Measurements from ENCODE around the gene MRPL16. TPM values are rescaled to one million over a fixed set of nuclear protein-coding genes. Genes with fewer than 3 reads are reported as not detected.
A peak's percentile ranks its signal among the peaks of the same experiment; 100 is the strongest.

Gene MRPL16
- total and polyA plus RNA-seq, 8 donors = 17.0 to 36.6 (median 21.4) TPM

- no peak for FAIRE-seq
- DNase-seq = no peak
- TF ChIP-seq CTCF (IDR thresholded peaks at IDR 0.05) = no peak
- WGBS, 2 donors = 82 to 87% methylated on average over 4 of the region's 4 CpGs
- H3K4me3 ChIP-seq = no peak overlapping the region
- H3K27ac ChIP-seq = no peak overlapping the region
- H3K27me3 ChIP-seq = no peaks in the 10 kb centered on the region
- no peak for ATAC-seq
- peaks cover 0 to 19% (median 7%) of the 10 kb centered on the region in 3 donors for H3K4me1 ChIP-seq
- intact Hi-C loops (cut with DNase I) = no loop called here
- no peaks in the 10 kb centered on the region for H3K9me3 ChIP-seq
- no peaks in the 10 kb centered on the region for H3K36me3 ChIP-seq
Observed at GRCh38 chr11:59758401-59759037, 52.1 kb downstream of the MRPL16 start.

- WGBS, 2 donors = 32% methylated on average over 4 of the region's 4 CpGs
- Histone ChIP-seq H3K36me3 (no peaks in the 10 kb centered on the region), H3K4me3 (peak overlapping the region in 2 of 4 donors; percentile 90 to 94), H3K27ac (peak overlapping the region in 2 of 4 donors; percentile 91 to 95), H3K9me3 (no peaks in the 10 kb centered on the region), H3K27me3 (no peaks in the 10 kb centered on the region), H3K4me1 (peaks cover 0 to 18% (median 7%) of the 10 kb centered on the region in 3 donors)
- intact Hi-C loops (cut with DNase I) = no loop called here
- ATAC-seq (peak; percentile 15 to 50 (median 18)), DNase-seq (peak in 4 of 6 donors; percentile 29 to 44 (median 40)), FAIRE-seq (no peak)
- no peak for TF ChIP-seq CTCF (IDR thresholded peaks at IDR 0.05)
Observed at GRCh38 chr11:59756845-59757244, 53.7 kb downstream of the MRPL16 start.

- Histone ChIP-seq H3K4me1 (peaks cover 0 to 15% (median 7%) of the 10 kb centered on the region in 3 donors), H3K36me3 (no peaks in the 10 kb centered on the region), H3K9me3 (no peaks in the 10 kb centered on the region), H3K27ac (peak overlapping the region in 2 of 4 donors; percentile 91 to 95), H3K4me3 (peak overlapping the region in 2 of 4 donors; percentile 90 to 94), H3K27me3 (no peaks in the 10 kb centered on the region)
- DNase-seq (no peak), FAIRE-seq (no peak), ATAC-seq (no peak)
- no peak for TF ChIP-seq CTCF (IDR thresholded peaks at IDR 0.05)
- 22 to 32% methylated on average over 3 of the region's 3 CpGs for WGBS, 2 donors
- intact Hi-C loops (cut with DNase I) = no loop called here
Observed at GRCh38 chr11:59756558-59756840, 54.1 kb downstream of the MRPL16 start.

Other genes with a start within 250 kb of the MRPL16 start
- gene OSBP, start 195.0 kb downstream of the MRPL16 start, total RNA-seq = 10 to 100 TPM; 32.8 to 39.7 (median 35.8) TPM
- gene OSBP, start 195.0 kb downstream of the MRPL16 start, polyA plus RNA-seq = 10 to 100 TPM; 12.4 to 23.5 TPM
- gene PATL1, start 141.7 kb downstream of the MRPL16 start, total RNA-seq = 10 to 100 TPM in 2 of 6 donors, 1 to 10 TPM in 4; 6.5 to 12.9 (median 8.1) TPM
- 1 to 10 TPM; 4.5 to 6.8 TPM for gene PATL1, start 141.7 kb downstream of the MRPL16 start, polyA plus RNA-seq
- not detected for gene OR10V1, start 96.9 kb downstream of the MRPL16 start, total RNA-seq
- not detected for gene OR10V1, start 96.9 kb downstream of the MRPL16 start, polyA plus RNA-seq
- gene STX3, start 55.4 kb downstream of the MRPL16 start, total RNA-seq = 10 to 100 TPM; 12.1 to 21.5 (median 15.3) TPM
- 10 to 100 TPM; 12.9 to 20.5 TPM for gene STX3, start 55.4 kb downstream of the MRPL16 start, polyA plus RNA-seq
- 1 to 10 TPM in 1 of 6 donors, under 1 TPM in 2, not detected in 3; 0.55 to 2.1 (median 0.61) TPM for gene CBLIF, start 34.7 kb upstream of the MRPL16 start, total RNA-seq
- gene CBLIF, start 34.7 kb upstream of the MRPL16 start, polyA plus RNA-seq = under 1 TPM in 1 of 2 donors, not detected in 1; 0.05 TPM
- gene TCN1, start 55.7 kb upstream of the MRPL16 start, total RNA-seq = 10 to 100 TPM in 3 of 6 donors, 1 to 10 TPM in 3; 3.1 to 52.2 (median 9.6) TPM
- gene TCN1, start 55.7 kb upstream of the MRPL16 start, polyA plus RNA-seq = under 1 TPM; 0.11 to 0.80 TPM
- gene OOSP3, start 68.0 kb upstream of the MRPL16 start, total RNA-seq = not detected
- gene OOSP3, start 68.0 kb upstream of the MRPL16 start, polyA plus RNA-seq = not detected
- not detected for gene OOSP1, start 127.7 kb upstream of the MRPL16 start, total RNA-seq
- gene OOSP1, start 127.7 kb upstream of the MRPL16 start, polyA plus RNA-seq = not detected
- gene OOSP4A, start 153.3 kb upstream of the MRPL16 start, total RNA-seq = not detected
- gene OOSP4A, start 153.3 kb upstream of the MRPL16 start, polyA plus RNA-seq = not detected
- gene OOSP4B, start 206.4 kb upstream of the MRPL16 start, total RNA-seq = not detected
- gene OOSP4B, start 206.4 kb upstream of the MRPL16 start, polyA plus RNA-seq = not detected
- gene OOSP2, start 229.6 kb upstream of the MRPL16 start, total RNA-seq = not detected
- not detected for gene OOSP2, start 229.6 kb upstream of the MRPL16 start, polyA plus RNA-seq
- not detected for gene MS4A3, start 245.9 kb upstream of the MRPL16 start, total RNA-seq
- gene MS4A3, start 245.9 kb upstream of the MRPL16 start, polyA plus RNA-seq = not detected